Breast epithelium (tissue), 4 donors: ENCODE results near the gene PYGO1. TPM values are rescaled to one million over a fixed set of nuclear protein-coding genes. Genes with fewer than 3 reads are reported as not detected.

Experiments used
- DNase-seq, 2 donors: peaks; one replicate each; pipeline ENCODE4 v3.0.0-alpha.2; 2019; ENCODE audit warnings: low spot score in 2 of 2
- H3K27ac ChIP-seq, 2 donors: fragments of 200-600 bp; sonication (generic) in 1 of 2; one replicate each; pipeline ENCODE4 v1.5.1; 2016 to 2019; ENCODE audit warnings: mild to moderate bottlenecking in 1 of 2
- H3K27me3 ChIP-seq, 2 donors: fragments of 200-600 bp; sonication (generic) in 1 of 2; one replicate each; pipeline versions ENCODE4 v1.5.1 to v1.6.0; 2017 to 2019; ENCODE audit warnings: control low read depth in 1 of 2, mild to moderate bottlenecking in 1 of 2
- H3K36me3 ChIP-seq: fragments of 200-600 bp; one replicate; pipeline ENCODE4 v1.5.1; 2019
- H3K4me1 ChIP-seq, 2 donors: fragments of 200-600 bp; sonication (generic); one replicate each; pipeline ENCODE4 v1.5.1; 2016 to 2019; ENCODE audit warnings: control low read depth in 1 of 2
- H3K4me3 ChIP-seq, 3 donors: fragments of 200-600 bp; sonication (generic); 1 replicate in 2 of 3; 2 replicates in 1 of 3; pipeline ENCODE4 v1.5.1; 2016 to 2019; ENCODE audit warnings: mild to moderate bottlenecking in 3 of 3, moderate library complexity in 2 of 3
- H3K9me3 ChIP-seq, 2 donors: fragments of 200-600 bp; sonication (generic) in 1 of 2; one replicate each; pipeline ENCODE4 v1.5.1; 2016 to 2019; ENCODE audit warnings: control low read depth in 1 of 2
- POLR2A ChIP-seq: fragments of 450-650 bp; IDR thresholded peaks from one replicate; pipeline ENCODE4 v1.6.1; 2016; ENCODE audit warnings: antibody characterized with exemption, mild to moderate bottlenecking, moderate library complexity
- POLR2AphosphoS5 ChIP-seq, 3 donors: sonication (generic); formaldehyde crosslinking; IDR thresholded peaks; one replicate each; pipeline ENCODE4 v1.6.1; 2017; ENCODE audit warnings: antibody characterized with exemption in 3 of 3
- intact Hi-C: fragments of 100-400 bp; cut with DNase I; formaldehyde crosslinking; loops from one replicate; pipeline ENCODE4 v1.15.1; 2023; ENCODE audit warnings: low total_unique reads
- total RNA-seq, 3 donors: library from RNA; depleted of rRNA; stranded (reverse); fragments of >200 nt; gene quantifications; one replicate each; pipeline ENCODE4 v1.1.0, GENCODE V29; 2016
- TF ChIP-seq, protein P1 (sequence below), 3 donors: fragments of 450-650 bp; IDR thresholded peaks; one replicate each; pipeline ENCODE4 v1.5.1; 2016 to 2017; ENCODE audit warnings: antibody characterized with exemption in 3 of 3, mild to moderate bottlenecking in 3 of 3, moderate library complexity in 3 of 3

PYGO1 gene
- total RNA-seq, 3 donors from 2014 or later = 4.9 to 8.5 (median 5.9) TPM

DNA sequence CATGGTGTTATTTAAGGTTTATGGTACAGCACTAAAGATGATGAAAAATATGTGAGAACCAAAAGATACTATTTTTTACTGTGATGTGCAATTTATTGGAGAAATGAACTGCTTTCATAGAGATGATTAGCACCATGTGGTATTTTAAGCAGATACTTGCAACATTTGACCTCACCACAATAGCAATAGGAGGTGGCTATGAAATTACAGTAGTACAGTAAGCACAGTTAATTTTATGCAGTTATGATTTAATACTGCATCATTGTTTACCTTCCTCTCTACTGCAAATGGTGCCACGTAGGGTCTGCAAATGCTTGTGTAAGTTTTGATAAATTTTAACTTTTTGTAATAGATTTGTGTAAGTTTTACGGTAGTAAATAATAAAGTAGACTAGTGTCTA, 14.0 kb downstream of the PYGO1 start:
- Histone ChIP-seq H3K36me3 (no peaks in the 10 kb centered on the region), H3K4me3 (no peak overlapping the region), H3K4me1 (no peaks in the 10 kb centered on the region), H3K9me3 (no peaks in the 10 kb centered on the region), H3K27me3 (no peaks in the 10 kb centered on the region), H3K27ac (no peak overlapping the region)
- intact Hi-C loops = no loop called here
- TF ChIP-seq, protein P1, sequence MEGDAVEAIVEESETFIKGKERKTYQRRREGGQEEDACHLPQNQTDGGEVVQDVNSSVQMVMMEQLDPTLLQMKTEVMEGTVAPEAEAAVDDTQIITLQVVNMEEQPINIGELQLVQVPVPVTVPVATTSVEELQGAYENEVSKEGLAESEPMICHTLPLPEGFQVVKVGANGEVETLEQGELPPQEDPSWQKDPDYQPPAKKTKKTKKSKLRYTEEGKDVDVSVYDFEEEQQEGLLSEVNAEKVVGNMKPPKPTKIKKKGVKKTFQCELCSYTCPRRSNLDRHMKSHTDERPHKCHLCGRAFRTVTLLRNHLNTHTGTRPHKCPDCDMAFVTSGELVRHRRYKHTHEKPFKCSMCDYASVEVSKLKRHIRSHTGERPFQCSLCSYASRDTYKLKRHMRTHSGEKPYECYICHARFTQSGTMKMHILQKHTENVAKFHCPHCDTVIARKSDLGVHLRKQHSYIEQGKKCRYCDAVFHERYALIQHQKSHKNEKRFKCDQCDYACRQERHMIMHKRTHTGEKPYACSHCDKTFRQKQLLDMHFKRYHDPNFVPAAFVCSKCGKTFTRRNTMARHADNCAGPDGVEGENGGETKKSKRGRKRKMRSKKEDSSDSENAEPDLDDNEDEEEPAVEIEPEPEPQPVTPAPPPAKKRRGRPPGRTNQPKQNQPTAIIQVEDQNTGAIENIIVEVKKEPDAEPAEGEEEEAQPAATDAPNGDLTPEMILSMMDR (IDR thresholded peaks at IDR 0.05) = no peak
- no peak for DNase-seq

DNA sequence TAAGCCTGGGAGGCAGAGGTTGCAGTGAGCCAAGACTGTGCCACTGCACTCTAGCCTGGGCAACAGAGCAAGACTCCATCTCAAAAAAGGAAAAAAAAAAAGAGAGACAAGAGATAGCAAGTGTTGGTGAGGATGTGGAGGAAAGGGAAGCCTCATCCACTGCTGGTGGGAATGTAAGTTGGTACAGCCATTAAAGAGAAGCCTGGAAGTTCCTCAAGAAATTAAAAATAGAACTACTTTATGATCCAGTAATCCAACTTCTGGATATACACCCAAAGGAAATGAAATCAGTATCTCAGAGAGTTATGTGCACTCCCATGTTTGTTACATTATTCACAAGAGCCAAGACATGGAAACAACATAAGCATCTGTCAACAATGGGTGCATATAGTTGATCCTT, 14.9 kb downstream of the PYGO1 start:
- H3K27ac ChIP-seq = no peak overlapping the region
- intact Hi-C loops = no loop called here
- no peaks in the 10 kb centered on the region for H3K27me3 ChIP-seq
- H3K4me3 ChIP-seq = no peak overlapping the region
- H3K36me3 ChIP-seq = no peaks in the 10 kb centered on the region
- no peaks in the 10 kb centered on the region for H3K4me1 ChIP-seq
- no peaks in the 10 kb centered on the region for H3K9me3 ChIP-seq
- TF ChIP-seq, protein P1 (IDR thresholded peaks at IDR 0.05) = no peak
- no peak for TF ChIP-seq POLR2AphosphoS5 (IDR thresholded peaks at IDR 0.05)
- no peak for DNase-seq

DNA sequence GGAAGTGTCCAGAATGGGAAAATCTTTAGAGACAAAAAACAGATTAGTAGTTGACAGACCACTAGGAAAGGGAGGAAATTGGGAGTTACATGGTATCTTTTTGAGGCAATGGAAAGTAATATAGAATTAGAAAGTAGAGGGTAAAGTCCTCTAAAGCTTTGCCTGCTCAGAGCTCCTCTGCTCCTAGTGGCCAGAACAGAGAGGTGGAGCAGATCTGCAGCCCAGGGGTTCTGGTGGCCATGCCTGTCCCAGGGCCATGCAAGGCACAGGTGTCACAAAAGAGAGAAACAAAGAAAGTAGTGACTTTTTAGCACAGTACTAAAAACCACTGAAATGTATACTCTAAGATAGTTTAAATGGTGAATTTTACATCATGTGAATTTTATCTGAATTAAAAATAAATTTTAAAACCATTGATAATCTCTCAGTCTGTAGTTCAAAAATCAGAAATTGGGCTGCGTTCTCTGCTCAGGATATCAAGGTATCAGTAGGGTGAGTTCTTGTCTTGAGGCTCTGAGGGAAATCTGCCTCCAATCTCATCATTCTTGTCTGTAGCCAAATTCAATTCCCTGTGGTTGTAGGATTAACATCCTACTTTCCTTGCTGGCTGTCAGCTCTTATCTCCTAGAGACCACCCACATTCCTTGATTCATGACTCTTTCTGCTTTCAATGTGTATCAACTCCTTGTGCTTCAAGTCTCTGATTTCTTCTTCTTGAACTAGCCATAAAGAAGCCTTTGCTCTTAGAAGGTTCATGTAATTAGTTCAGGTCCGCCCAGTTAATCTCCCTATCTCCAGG, 23.6 kb downstream of the PYGO1 start:
- intact Hi-C loops = no loop called here

DNA sequence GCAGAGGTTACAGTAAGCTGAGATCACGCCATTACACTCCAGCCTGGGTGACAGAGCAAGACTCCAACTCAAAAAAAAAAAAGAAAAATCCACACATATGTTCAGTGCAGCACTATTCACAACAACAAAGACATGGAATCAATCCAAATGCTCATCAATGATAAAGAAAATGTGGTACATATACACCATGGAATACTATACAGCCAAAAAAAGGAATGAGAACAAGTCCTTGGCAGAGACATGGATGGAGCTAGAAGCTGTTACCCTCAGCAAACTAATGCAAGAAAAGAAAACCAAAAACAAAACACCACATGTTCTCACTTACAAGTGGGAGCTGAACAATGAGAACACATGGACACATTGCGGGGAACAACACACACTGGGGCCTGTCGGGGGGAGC, 25.5 kb downstream of the PYGO1 start:
- DNase-seq = no peak
- H3K9me3 ChIP-seq = peaks cover 0 to 22% of the 10 kb centered on the region in 2 donors
- H3K36me3 ChIP-seq = no peaks in the 10 kb centered on the region
- H3K4me3 ChIP-seq = no peak overlapping the region
- TF ChIP-seq, protein P1 (IDR thresholded peaks at IDR 0.05) = no peak
- TF ChIP-seq POLR2A (no peak), POLR2AphosphoS5 (IDR thresholded peaks at IDR 0.05) (no peak)
- intact Hi-C loops = no loop called here
- H3K27ac ChIP-seq = no peak overlapping the region
- H3K4me1 ChIP-seq = no peaks in the 10 kb centered on the region
- H3K27me3 ChIP-seq = no peaks in the 10 kb centered on the region

More for the DNA sequence above, 23.6 kb downstream of the PYGO1 start:
- no peak for TF ChIP-seq POLR2A
- no peak for TF ChIP-seq POLR2AphosphoS5 (IDR thresholded peaks at IDR 0.05)
- TF ChIP-seq, protein P1 (IDR thresholded peaks at IDR 0.05) = no peak
- no peak overlapping the region for H3K4me3 ChIP-seq
- no peak for DNase-seq
- H3K27ac ChIP-seq = no peak overlapping the region
- no peaks in the 10 kb centered on the region for H3K36me3 ChIP-seq
- peaks cover 0 to 22% of the 10 kb centered on the region in 2 donors for H3K9me3 ChIP-seq
- no peaks in the 10 kb centered on the region for H3K4me1 ChIP-seq
- no peaks in the 10 kb centered on the region for H3K27me3 ChIP-seq

DNA sequence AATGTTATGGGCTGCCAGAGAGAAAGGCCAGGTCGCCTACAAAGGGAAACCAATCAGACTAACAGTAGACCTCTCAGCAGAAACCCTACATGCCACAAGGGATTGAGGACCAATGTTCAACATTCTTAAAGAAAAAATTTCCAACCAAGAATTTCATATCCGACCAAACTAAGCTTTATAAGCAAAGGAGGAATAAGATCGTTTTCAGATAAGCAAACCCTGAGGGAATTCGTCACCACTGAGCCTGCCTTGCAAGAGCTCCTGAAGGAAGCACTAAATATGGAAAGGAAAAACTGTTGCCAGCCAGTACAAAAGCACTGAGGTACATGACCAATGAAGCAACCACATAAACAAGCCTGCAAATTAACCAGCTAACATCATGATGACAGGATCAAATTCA, 33.1 kb downstream of the PYGO1 start:
- no peaks in the 10 kb centered on the region for H3K27me3 ChIP-seq
- intact Hi-C loops = no loop called here
- no peak overlapping the region for H3K4me3 ChIP-seq
- H3K36me3 ChIP-seq = no peaks in the 10 kb centered on the region
- TF ChIP-seq POLR2AphosphoS5 (IDR thresholded peaks at IDR 0.05) (no peak), POLR2A (no peak)
- TF ChIP-seq, protein P1 (IDR thresholded peaks at IDR 0.05) = no peak
- no peak for DNase-seq
- H3K27ac ChIP-seq = no peak overlapping the region
- peaks cover 15 to 24% of the 10 kb centered on the region in 2 donors for H3K9me3 ChIP-seq
- H3K4me1 ChIP-seq = no peaks in the 10 kb centered on the region
